ENCODE data around the gene U2AF1.
"Not testable (repeated sequence)": the region's sequence is repeated elsewhere in the genome, so short reads cannot be mapped to it uniquely, and the experiment has no call there.

Gene U2AF1

GRCh38 chr21:43076643-43077042 lies 30.7 kb downstream of the U2AF1 start:
- DNase-seq (ENCODE audit: low read depth in 2 of 2), result not testable (repeated sequence)

- not testable (repeated sequence) for DNase-seq (ENCODE audit: low read depth in 2 of 2)
Measured at GRCh38 chr21:43076023-43076637, 31.2 kb downstream of the U2AF1 start.

GRCh38 chr21:43075170-43076022 lies 32.0 kb downstream of the U2AF1 start, which contains the start of gene CBS:
Gene CBS, minus strand, starts transcription at chr21:43075835. Its CDS starts 3,642 bp downstream, at chr21:43072193.
- not testable (repeated sequence) for DNase-seq (ENCODE audit: low read depth in 2 of 2)

GRCh38 chr21:43074401-43075169 lies 32.8 kb downstream of the U2AF1 start:
- DNase-seq (ENCODE audit: low read depth in 2 of 2), result not testable (repeated sequence)

- DNase-seq (ENCODE audit: low read depth in 2 of 2), result not testable (repeated sequence)
Measured at GRCh38 chr21:43072742-43073141, 34.6 kb downstream of the U2AF1 start.

GRCh38 chr21:43069682-43070081 lies 37.7 kb downstream of the U2AF1 start:
- DNase-seq (ENCODE audit: low read depth in 2 of 2), result not testable (repeated sequence)

- DNase-seq (ENCODE audit: low read depth in 2 of 2), result not testable (repeated sequence)
Measured at GRCh38 chr21:43068065-43068464, 39.3 kb downstream of the U2AF1 start.

GRCh38 chr21:43066690-43067089 lies 40.7 kb downstream of the U2AF1 start:
- not testable (repeated sequence) for DNase-seq (ENCODE audit: low read depth in 2 of 2)

GRCh38 chr21:43065991-43066390 lies 41.4 kb downstream of the U2AF1 start:
- DNase-seq (ENCODE audit: low read depth in 2 of 2), result not testable (repeated sequence)

GRCh38 chr21:43064265-43064917 lies 43.0 kb downstream of the U2AF1 start:
- not testable (repeated sequence) for DNase-seq (ENCODE audit: low read depth in 2 of 2)

GRCh38 chr21:43062955-43063664 lies 44.3 kb downstream of the U2AF1 start:
- DNase-seq (ENCODE audit: low read depth in 2 of 2), result not testable (repeated sequence)

GRCh38 chr21:43053112-43053511 lies 54.3 kb downstream of the U2AF1 start:
- not testable (repeated sequence) for DNase-seq (ENCODE audit: low read depth in 2 of 2)

GRCh38 chr21:43045876-43046821 lies 61.2 kb downstream of the U2AF1 start:
- DNase-seq (ENCODE audit: low read depth in 2 of 2), result not testable (repeated sequence)

- not testable (repeated sequence) for DNase-seq (ENCODE audit: low read depth in 2 of 2)
Measured at GRCh38 chr21:43045165-43045875, 62.0 kb downstream of the U2AF1 start.

GRCh38 chr21:43044547-43044946 lies 62.8 kb downstream of the U2AF1 start:
- not testable (repeated sequence) for DNase-seq (ENCODE audit: low read depth in 2 of 2)

- DNase-seq (ENCODE audit: low read depth in 2 of 2), result not testable (repeated sequence)
Measured at GRCh38 chr21:43043291-43043690, 64.1 kb downstream of the U2AF1 start.

Measured in fibroblast of skin of left quadriceps (primary cell).